Activated T-cell treated with anti-CD3 and anti-CD28 coated beads, Interleukin-2, amount 50 U/mL, for 72 hours (primary cell): ENCODE data around the gene KCNK1. TPM values are rescaled to one million over a fixed set of nuclear protein-coding genes. Genes with fewer than 3 reads are reported as not detected.

Experiments
- ATAC-seq, 2 donors: fragments of 150-1000 bp; cut with Tn5 transposase; replicated peaks in 1 of 2; 2 replicates each; pipeline ENCODE4 v1.10.0; 2021; ENCODE audit warnings: moderate library complexity in 2 of 2, mild to moderate bottlenecking in 1 of 2
- DNase-seq, 2 donors: peaks; one replicate each; pipeline ENCODE4 v3.0.0; 2021 to 2022; ENCODE audit warnings: mixed read lengths in 1 of 2
- H3K27ac Mint-ChIP-seq: one replicate; pipeline ENCODE4 v1.8.0; 2022; ENCODE audit warnings: mild to moderate bottlenecking, moderate library complexity, mixed read lengths
- H3K27me3 Mint-ChIP-seq: one replicate; pipeline ENCODE4 v1.8.0; 2022; ENCODE audit warnings: low read depth, mixed read lengths
- H3K36me3 Mint-ChIP-seq, 2 donors: one replicate each; pipeline ENCODE4 v1.8.0; 2022; ENCODE audit warnings: mixed read lengths in 2 of 2, mild to moderate bottlenecking in 1 of 2; ENCODE audit not compliant: insufficient read depth in 2 of 2
- H3K4me1 Mint-ChIP-seq: one replicate; pipeline ENCODE4 v1.8.0; 2022; ENCODE audit warnings: low read depth, mixed read lengths
- H3K4me3 Mint-ChIP-seq, 2 donors: one replicate each; pipeline ENCODE4 v1.8.0; 2022; ENCODE audit warnings: mild to moderate bottlenecking in 2 of 2, mixed read lengths in 2 of 2, moderate library complexity in 2 of 2
- H3K9me3 Mint-ChIP-seq, 2 donors: one replicate each; pipeline ENCODE4 v1.8.0; 2022; ENCODE audit warnings: mixed read lengths in 2 of 2
- total RNA-seq, 2 donors: library from RNA; stranded (reverse); gene quantifications; one replicate each; pipeline ENCODE4 v1.2.3, GENCODE V29; 2022

The KCNK1 gene
- total RNA-seq, 2 donors from 2014 or later: 0.43 to 5.9 TPM

DNA sequence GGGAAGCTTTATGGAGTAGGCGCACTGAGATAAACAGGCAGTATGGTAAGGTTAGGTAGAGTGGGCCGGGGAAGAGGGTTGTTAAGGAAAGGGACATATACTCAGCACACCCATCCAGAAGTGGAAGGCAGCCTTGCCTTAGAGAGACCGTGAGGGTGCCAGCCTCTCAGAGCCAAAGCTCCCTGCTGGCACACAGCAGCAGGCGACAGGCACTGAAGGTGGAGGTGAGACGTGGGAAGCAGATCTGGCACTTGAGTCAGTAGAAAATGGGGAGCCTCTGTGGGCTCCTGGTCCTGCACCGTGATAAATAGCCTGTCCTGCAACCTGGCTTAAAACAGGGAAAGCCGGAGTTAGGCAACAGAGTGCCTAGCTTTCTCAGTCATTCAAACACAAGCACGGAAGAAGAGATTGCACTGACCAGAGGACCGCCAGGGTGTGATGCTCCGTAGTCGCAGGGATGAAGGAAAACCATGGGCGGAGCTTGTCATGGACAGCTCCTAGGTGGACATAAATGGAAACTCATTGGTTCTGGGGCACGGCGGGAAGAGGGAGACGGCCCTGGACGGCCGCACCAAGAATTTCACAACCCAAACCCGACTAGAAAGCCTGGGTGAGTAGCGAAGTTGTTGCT is 15.5 kb downstream of the KCNK1 start:
- no peak overlapping the region for H3K4me3 Mint-ChIP-seq
- H3K4me1 Mint-ChIP-seq: no peaks in the 10 kb centered on the region
- ATAC-seq (no peak), DNase-seq (no peak)
- H3K36me3 Mint-ChIP-seq: no peaks in the 10 kb centered on the region
- no peak overlapping the region for H3K27ac Mint-ChIP-seq
- H3K27me3 Mint-ChIP-seq: peaks cover 14% of the 10 kb centered on the region
- no peaks in the 10 kb centered on the region for H3K9me3 Mint-ChIP-seq

DNA sequence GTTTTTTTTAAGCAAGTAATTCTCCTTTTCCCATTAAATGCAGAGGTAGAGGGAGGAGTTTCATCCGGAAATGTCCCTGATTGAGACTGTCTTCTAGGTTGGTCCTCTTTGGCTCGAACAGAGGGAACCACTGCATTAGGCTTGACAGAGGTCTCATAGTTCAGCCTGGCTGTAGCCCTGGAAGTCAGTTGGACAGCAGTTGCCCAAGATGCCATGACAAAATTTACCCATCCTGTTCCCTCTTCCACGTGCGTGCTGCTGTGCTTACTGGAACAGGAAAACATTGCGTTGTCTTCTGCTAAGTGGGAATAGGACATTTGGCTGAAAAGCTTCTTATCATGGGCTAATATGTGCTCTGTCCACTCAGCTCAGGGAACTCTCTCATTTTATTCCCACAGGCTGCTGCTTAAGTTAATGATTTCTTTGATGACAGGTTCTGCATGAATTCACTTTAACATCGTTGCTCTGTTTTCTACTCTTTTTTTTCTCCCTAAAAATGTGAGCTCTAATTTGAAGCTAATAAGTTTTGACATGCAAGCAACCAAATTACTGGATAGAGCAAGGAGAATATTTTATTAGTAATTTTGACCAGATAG is 18.0 kb downstream of the KCNK1 start:
- ATAC-seq: no peak
- no peak for DNase-seq
- Mint-ChIP-seq H3K4me3 (no peak overlapping the region), H3K36me3 (peaks cover 2 to 6% of the 10 kb centered on the region in 2 donors), H3K27me3 (peaks cover 25% of the 10 kb centered on the region), H3K4me1 (no peaks in the 10 kb centered on the region), H3K9me3 (peaks cover 4 to 6% of the 10 kb centered on the region in 2 donors), H3K27ac (no peak overlapping the region)

DNA sequence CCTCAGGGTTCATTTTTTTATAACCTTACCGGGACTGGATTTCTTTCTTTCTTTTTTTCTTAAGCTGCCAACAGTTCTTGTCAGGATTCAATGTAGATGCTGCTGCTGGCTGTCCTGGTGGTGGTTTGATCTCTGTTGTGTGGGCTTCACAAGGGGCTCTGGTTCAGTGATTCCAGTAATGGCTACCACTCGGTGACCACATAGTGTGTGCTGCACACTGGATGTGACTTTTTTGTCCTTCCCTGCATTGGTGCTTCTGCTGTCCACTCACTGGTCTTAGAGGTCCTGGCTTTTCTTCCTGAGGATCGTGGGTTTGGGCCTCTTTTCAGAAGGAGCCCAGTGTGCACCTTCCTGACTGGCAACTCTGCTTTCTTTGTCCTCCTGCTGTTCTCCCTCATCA is 18.5 kb downstream of the KCNK1 start:
- Mint-ChIP-seq H3K4me3 (no peak overlapping the region), H3K27me3 (peaks cover 25% of the 10 kb centered on the region), H3K27ac (no peak overlapping the region), H3K4me1 (no peaks in the 10 kb centered on the region), H3K36me3 (peaks cover 2 to 8% of the 10 kb centered on the region in 2 donors), H3K9me3 (peaks cover 4 to 6% of the 10 kb centered on the region in 2 donors)
- no peak for DNase-seq
- ATAC-seq: no peak

DNA sequence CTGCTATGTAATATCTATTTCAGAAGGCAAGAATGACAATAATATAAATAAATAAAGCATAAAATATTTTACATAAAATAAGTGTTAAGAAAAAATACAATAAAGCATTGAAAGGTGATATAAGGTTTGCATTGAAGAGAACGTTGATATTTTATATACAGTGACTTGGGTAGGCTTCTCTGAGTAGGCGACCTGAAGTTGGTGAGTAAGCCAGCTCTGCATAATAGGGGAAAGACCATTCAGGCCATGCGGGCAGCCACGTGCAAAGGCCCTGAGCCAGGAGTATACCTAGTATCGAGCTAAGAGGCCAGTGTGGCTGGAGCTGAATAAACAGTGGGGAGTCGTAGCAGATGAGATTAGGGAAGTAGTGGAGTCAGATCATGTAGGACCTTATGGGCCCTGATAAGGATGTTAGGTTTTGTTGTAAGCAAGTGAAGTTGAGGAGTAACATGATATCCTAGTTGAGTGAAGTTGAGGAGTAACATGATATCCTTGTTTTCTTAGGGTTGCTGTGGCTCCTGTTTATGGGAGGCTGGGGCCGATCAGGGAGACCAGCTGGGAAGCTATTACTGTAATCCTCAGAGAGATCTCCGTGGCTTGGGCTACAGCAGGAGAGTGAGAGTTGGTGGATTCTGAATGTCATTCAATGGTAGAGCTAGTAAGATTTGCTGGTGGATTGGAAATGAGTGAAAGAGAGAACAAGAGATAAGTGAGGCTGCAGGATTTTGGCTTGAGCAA is 22.0 kb downstream of the KCNK1 start:
- Mint-ChIP-seq H3K9me3 (peaks cover 4 to 6% of the 10 kb centered on the region in 2 donors), H3K36me3 (peaks cover 2 to 8% of the 10 kb centered on the region in 2 donors), H3K27ac (no peak overlapping the region), H3K4me1 (no peaks in the 10 kb centered on the region), H3K4me3 (no peak overlapping the region), H3K27me3 (peaks cover 18% of the 10 kb centered on the region)
- ATAC-seq (no peak), DNase-seq (no peak)

DNA sequence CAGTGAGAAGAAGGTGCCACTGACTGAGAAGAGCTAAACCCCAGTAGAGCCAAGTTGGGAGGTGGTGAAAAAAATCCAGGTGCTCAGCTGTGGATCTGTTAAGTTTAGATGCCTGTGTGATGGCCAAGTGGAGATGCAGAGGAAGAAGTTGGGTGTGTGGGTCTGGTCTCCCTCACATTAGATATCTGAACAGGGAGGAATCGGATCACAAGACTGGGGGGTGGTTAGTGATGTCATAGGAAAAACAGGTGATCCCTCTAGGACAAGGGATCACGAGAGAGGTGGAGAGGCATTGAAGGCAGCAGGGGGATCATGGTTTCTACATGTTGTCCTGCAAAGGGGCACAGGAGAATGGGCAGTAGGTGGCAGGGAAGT is 22.6 kb downstream of the KCNK1 start:
- no peaks in the 10 kb centered on the region for H3K4me1 Mint-ChIP-seq
- no peak overlapping the region for H3K4me3 Mint-ChIP-seq
- peaks cover 18% of the 10 kb centered on the region for H3K27me3 Mint-ChIP-seq
- DNase-seq (no peak), ATAC-seq (no peak)
- H3K27ac Mint-ChIP-seq: no peak overlapping the region
- peaks cover 2 to 8% of the 10 kb centered on the region in 2 donors for H3K36me3 Mint-ChIP-seq
- peaks cover 4 to 6% of the 10 kb centered on the region in 2 donors for H3K9me3 Mint-ChIP-seq

DNA sequence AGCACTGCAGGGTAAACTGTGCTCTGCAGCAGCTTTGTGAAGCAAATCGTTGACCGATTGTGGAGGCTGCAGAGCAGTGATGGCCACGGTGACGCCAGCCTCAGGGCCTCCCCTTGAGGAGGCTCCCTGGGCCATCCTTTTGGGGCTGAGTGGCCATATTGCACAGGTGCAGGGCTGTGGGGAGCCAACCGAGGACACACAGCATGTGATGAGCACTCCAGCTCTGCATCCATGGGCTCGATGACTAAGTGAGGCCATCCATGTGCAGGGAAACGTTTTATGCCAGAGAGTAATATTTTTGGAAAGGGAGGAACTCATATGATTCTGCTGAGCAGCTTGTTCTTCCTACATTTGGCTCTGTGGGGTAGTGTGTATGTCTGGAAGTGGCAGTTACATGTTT is 24.6 kb downstream of the KCNK1 start:
- Mint-ChIP-seq H3K27me3 (peaks cover 11% of the 10 kb centered on the region), H3K27ac (no peak overlapping the region), H3K4me3 (no peak overlapping the region), H3K4me1 (no peaks in the 10 kb centered on the region), H3K9me3 (peaks cover 4 to 6% of the 10 kb centered on the region in 2 donors), H3K36me3 (peaks cover 2 to 8% of the 10 kb centered on the region in 2 donors)
- DNase-seq (no peak), ATAC-seq (no peak)

DNA sequence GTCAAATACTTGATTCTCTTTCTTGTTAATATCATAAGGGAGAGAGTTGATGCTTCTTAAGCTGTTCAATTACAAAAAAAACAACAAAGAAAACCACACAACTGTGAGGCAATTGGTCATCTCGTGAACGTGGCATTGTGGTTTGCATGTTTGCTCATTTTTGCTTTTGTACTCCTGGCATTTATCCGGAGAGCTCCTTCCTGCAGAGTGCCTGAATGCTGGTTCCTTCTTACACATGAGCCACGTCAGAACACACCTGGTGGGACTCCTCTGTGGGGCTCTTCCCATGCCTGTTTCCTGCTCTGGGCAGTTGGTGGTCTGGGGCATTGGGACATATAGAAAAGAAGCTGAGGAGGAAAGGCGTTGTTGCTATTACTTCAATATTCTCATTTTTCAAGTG is 25.7 kb downstream of the KCNK1 start:
- Mint-ChIP-seq H3K9me3 (peaks cover 4 to 8% of the 10 kb centered on the region in 2 donors), H3K4me1 (no peaks in the 10 kb centered on the region), H3K4me3 (no peak overlapping the region), H3K27ac (no peak overlapping the region), H3K27me3 (peaks cover 11% of the 10 kb centered on the region), H3K36me3 (peaks cover 2 to 8% of the 10 kb centered on the region in 2 donors)
- peak in 1 of 2 donors; percentile 30 for ATAC-seq
- DNase-seq: no peak

DNA sequence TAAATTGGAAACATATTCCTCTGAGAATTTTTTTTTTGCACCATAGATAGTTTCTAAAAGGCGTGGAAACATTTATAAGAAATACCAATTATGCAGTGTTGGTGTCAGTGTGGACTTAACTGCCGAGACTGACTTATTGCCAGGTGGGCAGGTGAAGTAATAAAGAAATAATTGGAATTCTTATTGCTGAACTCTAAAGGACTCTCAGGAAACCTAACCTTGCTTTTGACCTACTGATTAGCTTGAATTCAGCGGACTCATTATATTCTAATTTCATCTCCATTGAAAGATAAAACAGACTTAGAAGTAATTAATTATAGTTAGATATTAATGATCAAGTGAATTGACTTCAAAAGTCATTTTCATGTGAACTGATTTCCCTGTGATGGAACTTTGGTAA is 26.3 kb downstream of the KCNK1 start:
- Mint-ChIP-seq H3K27ac (no peak overlapping the region), H3K36me3 (peaks cover 2 to 8% of the 10 kb centered on the region in 2 donors), H3K27me3 (peaks cover 11% of the 10 kb centered on the region), H3K4me3 (no peak overlapping the region), H3K9me3 (peaks cover 4 to 8% of the 10 kb centered on the region in 2 donors), H3K4me1 (no peaks in the 10 kb centered on the region)
- DNase-seq: no peak
- no peak for ATAC-seq

DNA sequence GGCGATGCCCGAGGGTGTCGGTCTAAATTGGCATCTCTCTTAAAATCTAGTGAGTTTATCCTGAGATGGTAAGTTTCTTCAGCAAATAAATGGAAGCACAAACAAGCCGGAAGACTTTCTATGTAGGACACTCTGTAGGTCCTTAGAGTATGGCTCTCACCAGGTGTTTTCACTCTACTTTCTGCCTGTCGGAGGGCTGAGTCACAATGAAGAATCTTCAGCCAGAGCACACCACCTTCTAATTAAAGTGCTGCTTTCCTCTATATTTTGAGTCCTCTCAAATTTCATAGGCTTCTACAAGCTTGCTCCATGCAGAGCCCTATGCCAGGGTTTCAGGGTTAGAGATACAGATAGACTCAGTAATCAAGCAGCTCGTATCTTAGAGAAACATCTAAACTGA is 27.1 kb downstream of the KCNK1 start:
- Mint-ChIP-seq H3K27ac (no peak overlapping the region), H3K4me1 (no peaks in the 10 kb centered on the region), H3K27me3 (peaks cover 9% of the 10 kb centered on the region), H3K9me3 (peaks cover 2 to 8% of the 10 kb centered on the region in 2 donors), H3K4me3 (no peak overlapping the region), H3K36me3 (peaks cover 2 to 8% of the 10 kb centered on the region in 2 donors)
- ATAC-seq (no peak), DNase-seq (no peak)

DNA sequence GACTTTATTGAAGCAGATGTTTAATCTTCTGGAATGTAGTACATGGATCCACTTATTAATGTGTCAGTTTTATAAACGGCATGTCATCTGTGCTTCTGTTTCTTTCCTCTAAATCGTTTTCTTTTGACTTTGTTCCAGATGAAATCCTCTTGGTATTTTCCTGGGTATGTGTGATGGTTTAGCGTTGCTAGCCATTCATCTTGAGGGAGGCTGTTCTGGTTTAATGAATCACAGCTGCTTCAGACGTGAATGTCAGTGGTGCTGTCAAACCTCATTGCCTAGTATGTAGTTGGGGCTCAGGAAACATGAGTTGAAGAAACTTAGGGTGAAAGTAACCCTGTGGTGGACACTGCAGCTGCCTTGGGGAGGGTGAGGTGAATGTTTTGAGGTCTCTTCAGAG is 33.2 kb downstream of the KCNK1 start:
- no peaks in the 10 kb centered on the region for H3K4me1 Mint-ChIP-seq
- no peak overlapping the region for H3K4me3 Mint-ChIP-seq
- H3K27me3 Mint-ChIP-seq: no peaks in the 10 kb centered on the region
- ATAC-seq (no peak), DNase-seq (no peak)
- H3K36me3 Mint-ChIP-seq: no peaks in the 10 kb centered on the region
- peaks cover 0 to 2% of the 10 kb centered on the region in 2 donors for H3K9me3 Mint-ChIP-seq
- H3K27ac Mint-ChIP-seq: no peak overlapping the region

DNA sequence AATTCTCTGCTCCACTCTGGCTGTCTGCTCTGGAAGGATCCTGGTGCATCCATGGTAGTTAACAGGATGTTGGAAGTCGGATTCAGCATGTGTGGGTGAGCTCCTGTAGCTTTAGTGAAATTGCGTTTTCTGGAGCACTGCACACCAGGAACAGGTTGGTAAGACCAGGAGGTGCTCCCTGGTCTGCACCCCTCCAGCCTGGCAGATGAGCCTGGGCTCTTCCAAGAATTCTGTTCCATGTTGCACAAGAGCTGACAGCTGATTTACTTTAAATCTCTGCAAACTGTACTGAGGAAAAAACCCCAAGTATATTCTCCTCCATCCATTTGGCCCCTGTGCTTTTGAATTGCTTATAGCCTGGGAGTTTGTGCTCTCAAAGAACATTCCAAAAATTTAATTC is 33.7 kb downstream of the KCNK1 start:
- Mint-ChIP-seq H3K27me3 (no peaks in the 10 kb centered on the region), H3K4me3 (no peak overlapping the region), H3K9me3 (peaks cover 0 to 2% of the 10 kb centered on the region in 2 donors), H3K4me1 (no peaks in the 10 kb centered on the region), H3K36me3 (no peaks in the 10 kb centered on the region), H3K27ac (no peak overlapping the region)
- ATAC-seq (no peak), DNase-seq (no peak)

DNA sequence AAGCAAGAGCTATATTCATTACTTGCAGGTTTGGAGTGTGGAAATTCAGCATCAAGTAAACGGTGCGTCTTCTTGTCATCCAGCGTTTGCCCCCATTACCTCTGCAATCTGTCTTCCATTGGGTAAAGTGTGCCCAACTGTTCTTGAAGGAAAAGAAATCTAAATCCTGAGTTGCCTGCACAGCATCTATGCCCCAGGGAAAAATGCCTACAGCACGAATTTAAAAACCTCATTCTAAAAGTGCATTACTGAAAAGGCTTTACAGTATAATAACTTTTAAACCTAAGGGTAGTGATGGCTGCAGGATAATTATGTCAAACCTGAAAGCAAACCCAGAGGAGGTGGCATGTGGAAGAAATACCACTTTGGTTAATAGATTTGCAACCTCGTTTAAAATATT is 37.2 kb downstream of the KCNK1 start:
- no peaks in the 10 kb centered on the region for H3K27me3 Mint-ChIP-seq
- H3K4me3 Mint-ChIP-seq: no peak overlapping the region
- no peaks in the 10 kb centered on the region for H3K36me3 Mint-ChIP-seq
- ATAC-seq: no peak
- DNase-seq: no peak
- H3K9me3 Mint-ChIP-seq: no peaks in the 10 kb centered on the region
- H3K27ac Mint-ChIP-seq: no peak overlapping the region
- no peaks in the 10 kb centered on the region for H3K4me1 Mint-ChIP-seq

DNA sequence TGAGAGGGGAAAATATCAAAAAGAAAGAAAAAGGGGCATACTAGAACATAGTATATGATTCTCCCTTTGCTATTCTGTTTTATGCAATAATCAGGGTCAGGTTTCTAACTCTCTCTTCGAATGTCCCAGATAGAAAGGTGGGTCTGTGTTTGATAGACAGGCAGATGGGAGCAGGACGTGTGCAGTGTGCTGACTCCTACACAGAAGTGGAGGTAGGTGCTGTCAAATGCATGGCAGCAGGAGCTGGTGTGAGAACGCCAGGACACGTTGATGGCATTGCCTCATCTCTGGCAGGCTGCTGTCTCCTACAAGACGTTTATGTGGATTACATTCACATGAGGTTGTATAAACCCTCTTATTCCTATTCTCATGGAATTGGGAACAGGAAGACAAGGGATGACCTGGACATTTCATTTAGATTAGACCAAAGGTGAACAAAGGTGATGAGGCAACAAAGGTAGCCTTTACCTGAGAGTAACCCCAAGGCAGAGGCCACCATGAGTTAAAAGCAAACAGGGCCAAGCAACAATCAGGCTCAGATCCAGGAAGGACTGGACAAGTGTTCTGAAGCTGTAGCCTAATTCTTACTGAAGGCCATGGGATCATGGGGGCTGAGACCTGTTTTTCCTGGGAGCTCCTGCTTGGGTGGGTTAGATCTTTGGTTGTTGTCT is 37.8 kb downstream of the KCNK1 start:
- ATAC-seq (no peak), DNase-seq (no peak)
- no peaks in the 10 kb centered on the region for H3K4me1 Mint-ChIP-seq
- no peak overlapping the region for H3K4me3 Mint-ChIP-seq
- no peaks in the 10 kb centered on the region for H3K27me3 Mint-ChIP-seq
- no peak overlapping the region for H3K27ac Mint-ChIP-seq
- H3K36me3 Mint-ChIP-seq: no peaks in the 10 kb centered on the region
- H3K9me3 Mint-ChIP-seq: no peaks in the 10 kb centered on the region
